Vagina (tissue), 2 donors: ENCODE measurements around the gene C3orf38.

ENCODE experiments used
- POLR2A ChIP-seq, 2 donors: fragments of 450-650 bp; IDR thresholded peaks; one replicate each; pipeline ENCODE4 v1.6.1; 2017; ENCODE audit warnings: antibody characterized with exemption in 2 of 2, mild to moderate bottlenecking in 2 of 2, moderate library complexity in 2 of 2
- TF ChIP-seq, protein P1 (sequence below), 3 experiments: fragments of 450-650 bp in 2 of 3; fragments of 200-600 bp in 1 of 3; sonication (generic) in 1 of 3; IDR thresholded peaks; one replicate each; pipeline ENCODE4 v1.5.1; 2017 to 2019; ENCODE audit warnings: antibody characterized with exemption in 3 of 3, mild to moderate bottlenecking in 2 of 3, moderate library complexity in 2 of 3

DNA sequence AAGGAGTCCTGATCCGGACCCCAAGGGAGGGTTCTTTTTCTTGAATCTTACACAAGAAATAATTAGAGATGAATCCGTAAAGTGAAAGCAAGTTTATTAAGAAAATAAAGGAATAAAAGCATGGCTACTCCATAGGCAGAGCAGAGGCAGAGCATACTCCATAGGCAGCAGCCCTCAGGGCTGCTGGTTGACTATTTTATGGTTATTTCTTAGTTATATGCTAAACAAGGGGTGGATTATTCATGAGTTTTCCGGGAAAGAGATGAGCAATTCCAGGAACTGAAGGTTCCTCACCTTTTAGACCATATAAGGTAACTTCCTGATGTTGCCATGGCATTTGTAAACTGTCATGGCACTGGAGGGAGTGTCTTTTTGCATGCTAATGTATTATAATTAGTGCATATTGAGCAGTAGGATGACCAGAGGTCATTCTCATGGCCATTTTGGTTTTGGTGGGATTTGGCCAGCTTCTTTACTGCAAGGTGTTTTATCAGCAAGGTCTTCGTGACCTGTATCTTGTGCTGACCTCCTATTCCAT is 42.2 kb downstream of the C3orf38 start:
- TF ChIP-seq, protein P1, sequence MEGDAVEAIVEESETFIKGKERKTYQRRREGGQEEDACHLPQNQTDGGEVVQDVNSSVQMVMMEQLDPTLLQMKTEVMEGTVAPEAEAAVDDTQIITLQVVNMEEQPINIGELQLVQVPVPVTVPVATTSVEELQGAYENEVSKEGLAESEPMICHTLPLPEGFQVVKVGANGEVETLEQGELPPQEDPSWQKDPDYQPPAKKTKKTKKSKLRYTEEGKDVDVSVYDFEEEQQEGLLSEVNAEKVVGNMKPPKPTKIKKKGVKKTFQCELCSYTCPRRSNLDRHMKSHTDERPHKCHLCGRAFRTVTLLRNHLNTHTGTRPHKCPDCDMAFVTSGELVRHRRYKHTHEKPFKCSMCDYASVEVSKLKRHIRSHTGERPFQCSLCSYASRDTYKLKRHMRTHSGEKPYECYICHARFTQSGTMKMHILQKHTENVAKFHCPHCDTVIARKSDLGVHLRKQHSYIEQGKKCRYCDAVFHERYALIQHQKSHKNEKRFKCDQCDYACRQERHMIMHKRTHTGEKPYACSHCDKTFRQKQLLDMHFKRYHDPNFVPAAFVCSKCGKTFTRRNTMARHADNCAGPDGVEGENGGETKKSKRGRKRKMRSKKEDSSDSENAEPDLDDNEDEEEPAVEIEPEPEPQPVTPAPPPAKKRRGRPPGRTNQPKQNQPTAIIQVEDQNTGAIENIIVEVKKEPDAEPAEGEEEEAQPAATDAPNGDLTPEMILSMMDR (IDR thresholded peaks at IDR 0.05): no peak
- TF ChIP-seq POLR2A (IDR thresholded peaks at IDR 0.05): no peak
